Endothelial cell (in vitro differentiated cells): ENCODE results near the gene DNAJC15. TPM values are rescaled to one million over a fixed set of nuclear protein-coding genes. Genes with fewer than 3 reads are reported as not detected.

Experiments used
- DNase-seq: peaks from one replicate; pipeline ENCODE4 v3.0.0; 2021; ENCODE audit warnings: low spot score
- H3K27ac Mint-ChIP-seq: one replicate; pipeline ENCODE4 v1.8.0; 2021; ENCODE audit warnings: mixed read lengths, inconsistent platforms; ENCODE audit not compliant: unreplicated experiment
- H3K27me3 Mint-ChIP-seq: one replicate; pipeline ENCODE4 v1.8.0; 2021; ENCODE audit warnings: mild to moderate bottlenecking, moderate library complexity, mixed read lengths, inconsistent platforms; ENCODE audit not compliant: unreplicated experiment
- H3K36me3 Mint-ChIP-seq: one replicate; pipeline ENCODE4 v1.8.0; 2021; ENCODE audit warnings: mild to moderate bottlenecking, low read depth, mixed read lengths, inconsistent platforms; ENCODE audit not compliant: unreplicated experiment
- H3K4me1 Mint-ChIP-seq: one replicate; pipeline ENCODE4 v1.8.0; 2021; ENCODE audit warnings: mild to moderate bottlenecking, mixed read lengths, inconsistent platforms; ENCODE audit not compliant: unreplicated experiment
- H3K4me3 Mint-ChIP-seq: one replicate; pipeline ENCODE4 v1.8.0; 2021; ENCODE audit warnings: mild to moderate bottlenecking, mixed read lengths, inconsistent platforms; ENCODE audit not compliant: unreplicated experiment
- H3K9me3 Mint-ChIP-seq: one replicate; pipeline ENCODE4 v1.8.0; 2021; ENCODE audit warnings: mixed read lengths, inconsistent platforms; ENCODE audit not compliant: unreplicated experiment
- total RNA-seq: library from RNA; stranded (reverse); fragmentation: NEBNext Ultra II Directional; extraction: Animal tissue kit (Norgen Biotek cat#: 25700); gene quantifications from one replicate; pipeline ENCODE4 v1.2.1, GENCODE V29; 2021; ENCODE audit not compliant: unreplicated experiment
- TF ChIP-seq, protein P1 (sequence below): fragments of 200-600 bp; sonication (generic); IDR thresholded peaks from one replicate; pipeline ENCODE4 v1.5.0; 2021; ENCODE audit warnings: antibody characterized with exemption; ENCODE audit not compliant: unreplicated experiment

Gene DNAJC15
- total RNA-seq, 1 donor from 2014 or later = 13.9 TPM

DNA sequence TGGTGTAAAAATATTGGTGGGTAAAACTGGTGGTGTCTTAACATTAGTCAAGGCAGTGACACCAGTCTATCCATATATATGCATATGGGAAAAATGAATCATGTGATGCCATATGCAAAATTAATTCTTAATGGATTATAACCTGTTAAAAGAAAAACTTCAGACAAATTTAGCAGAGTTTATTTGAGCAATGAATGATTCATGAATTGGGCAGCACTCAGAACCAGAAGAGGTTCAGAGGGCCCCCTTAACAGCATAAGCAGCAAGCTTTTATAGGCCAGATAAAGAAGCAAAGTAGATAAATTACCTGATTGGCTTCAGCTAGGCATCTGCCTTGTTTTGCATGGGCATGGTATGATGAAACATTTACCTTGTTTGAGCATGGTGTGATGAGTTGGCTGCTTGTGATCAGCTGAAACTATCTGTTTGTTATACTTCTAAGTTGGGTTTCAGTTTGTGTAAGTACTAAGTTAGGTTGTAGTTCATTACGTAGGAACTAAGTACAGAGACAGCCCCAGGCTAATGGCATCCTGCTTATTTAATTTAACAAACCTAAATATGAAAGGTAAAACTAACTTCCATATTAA is 66.6 kb downstream of the DNAJC15 start:
- no peak for DNase-seq
- Mint-ChIP-seq H3K27me3 (no peaks in the 10 kb centered on the region), H3K4me3 (no peak overlapping the region), H3K36me3 (peaks cover 13% of the 10 kb centered on the region), H3K27ac (no peak overlapping the region), H3K4me1 (no peaks in the 10 kb centered on the region), H3K9me3 (no peaks in the 10 kb centered on the region)
- TF ChIP-seq, protein P1, sequence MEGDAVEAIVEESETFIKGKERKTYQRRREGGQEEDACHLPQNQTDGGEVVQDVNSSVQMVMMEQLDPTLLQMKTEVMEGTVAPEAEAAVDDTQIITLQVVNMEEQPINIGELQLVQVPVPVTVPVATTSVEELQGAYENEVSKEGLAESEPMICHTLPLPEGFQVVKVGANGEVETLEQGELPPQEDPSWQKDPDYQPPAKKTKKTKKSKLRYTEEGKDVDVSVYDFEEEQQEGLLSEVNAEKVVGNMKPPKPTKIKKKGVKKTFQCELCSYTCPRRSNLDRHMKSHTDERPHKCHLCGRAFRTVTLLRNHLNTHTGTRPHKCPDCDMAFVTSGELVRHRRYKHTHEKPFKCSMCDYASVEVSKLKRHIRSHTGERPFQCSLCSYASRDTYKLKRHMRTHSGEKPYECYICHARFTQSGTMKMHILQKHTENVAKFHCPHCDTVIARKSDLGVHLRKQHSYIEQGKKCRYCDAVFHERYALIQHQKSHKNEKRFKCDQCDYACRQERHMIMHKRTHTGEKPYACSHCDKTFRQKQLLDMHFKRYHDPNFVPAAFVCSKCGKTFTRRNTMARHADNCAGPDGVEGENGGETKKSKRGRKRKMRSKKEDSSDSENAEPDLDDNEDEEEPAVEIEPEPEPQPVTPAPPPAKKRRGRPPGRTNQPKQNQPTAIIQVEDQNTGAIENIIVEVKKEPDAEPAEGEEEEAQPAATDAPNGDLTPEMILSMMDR = no peak

GRCh38 chr13:43094901-43095300 is 71.5 kb downstream of the DNAJC15 start:
- no peaks in the 10 kb centered on the region for H3K4me1 Mint-ChIP-seq
- H3K27ac Mint-ChIP-seq = no peak overlapping the region
- TF ChIP-seq, protein P1 = no peak
- H3K4me3 Mint-ChIP-seq = no peak overlapping the region
- peaks cover 8% of the 10 kb centered on the region for H3K36me3 Mint-ChIP-seq
- no peaks in the 10 kb centered on the region for H3K27me3 Mint-ChIP-seq
- no peak for DNase-seq
- no peaks in the 10 kb centered on the region for H3K9me3 Mint-ChIP-seq

DNA sequence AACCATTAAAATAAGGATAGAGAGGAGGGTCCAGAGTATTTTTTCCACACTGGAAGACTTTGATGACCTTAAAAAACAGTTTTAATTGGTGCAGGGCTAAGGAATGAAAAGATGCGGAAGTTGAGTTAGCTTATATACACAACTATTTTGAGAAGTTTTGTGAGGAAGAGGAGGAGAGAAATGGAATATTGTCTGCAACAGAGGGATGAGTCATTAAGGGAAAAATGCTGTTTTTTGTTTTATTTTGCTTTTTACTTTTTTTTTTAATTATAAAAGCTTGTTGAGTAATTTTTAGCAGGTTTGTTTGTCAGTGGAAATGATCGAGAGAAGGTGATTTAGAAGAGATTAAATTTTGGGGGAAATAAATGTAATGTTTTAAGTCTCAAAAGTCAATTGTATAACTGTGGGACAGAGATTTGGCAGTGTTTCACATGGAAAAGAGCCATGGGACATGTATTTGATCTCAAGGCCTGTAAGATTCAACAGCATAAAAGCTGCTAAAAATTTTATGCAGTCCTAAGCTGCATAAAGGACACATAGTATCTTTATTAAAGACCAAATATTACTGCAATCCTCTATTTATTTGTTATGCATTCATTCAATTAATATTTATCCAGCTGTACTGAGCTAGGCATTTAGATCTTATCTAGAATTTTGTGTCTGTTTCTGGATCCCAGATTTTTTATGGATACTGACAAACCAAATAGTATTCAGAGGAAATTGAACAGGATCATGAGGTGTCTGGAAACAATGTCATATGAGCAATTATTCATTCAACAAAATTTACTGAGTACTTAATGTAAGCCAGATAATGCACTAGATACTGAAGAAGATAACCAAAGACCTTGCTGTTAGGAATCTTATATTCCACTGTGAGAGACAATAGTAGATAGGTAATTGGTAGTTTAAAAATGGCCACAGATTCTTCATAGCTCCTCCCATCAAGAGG is 72.7 kb downstream of the DNAJC15 start:
- Mint-ChIP-seq H3K27ac (no peak overlapping the region), H3K4me3 (no peak overlapping the region), H3K27me3 (no peaks in the 10 kb centered on the region), H3K9me3 (no peaks in the 10 kb centered on the region), H3K36me3 (peaks cover 5% of the 10 kb centered on the region), H3K4me1 (no peaks in the 10 kb centered on the region)
- TF ChIP-seq, protein P1 = no peak
- DNase-seq = no peak

DNA sequence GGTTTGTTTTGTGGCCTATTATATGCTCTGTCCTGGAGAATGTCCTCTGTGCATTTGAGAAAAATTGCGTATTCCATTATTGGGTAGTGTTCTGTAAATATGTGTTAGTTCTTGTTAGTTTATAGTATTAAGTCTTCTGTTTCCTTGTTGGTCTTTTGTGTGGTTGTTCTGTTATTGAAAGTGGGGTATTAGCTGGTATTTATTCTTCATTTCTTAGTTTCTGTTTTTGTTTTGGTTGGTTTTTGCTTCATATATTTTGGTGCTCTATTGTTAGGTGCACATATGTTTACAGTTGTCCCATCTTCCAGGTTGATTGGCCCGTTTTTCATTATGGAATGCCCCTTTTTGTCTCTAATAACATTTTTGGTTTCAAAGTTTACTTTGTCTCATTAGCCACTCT is 77.3 kb downstream of the DNAJC15 start:
- TF ChIP-seq, protein P1 = no peak
- H3K27me3 Mint-ChIP-seq = no peaks in the 10 kb centered on the region
- H3K9me3 Mint-ChIP-seq = no peaks in the 10 kb centered on the region
- no peak overlapping the region for H3K4me3 Mint-ChIP-seq
- DNase-seq = no peak
- H3K27ac Mint-ChIP-seq = no peak overlapping the region
- no peaks in the 10 kb centered on the region for H3K4me1 Mint-ChIP-seq
- H3K36me3 Mint-ChIP-seq = peaks cover 5% of the 10 kb centered on the region

DNA sequence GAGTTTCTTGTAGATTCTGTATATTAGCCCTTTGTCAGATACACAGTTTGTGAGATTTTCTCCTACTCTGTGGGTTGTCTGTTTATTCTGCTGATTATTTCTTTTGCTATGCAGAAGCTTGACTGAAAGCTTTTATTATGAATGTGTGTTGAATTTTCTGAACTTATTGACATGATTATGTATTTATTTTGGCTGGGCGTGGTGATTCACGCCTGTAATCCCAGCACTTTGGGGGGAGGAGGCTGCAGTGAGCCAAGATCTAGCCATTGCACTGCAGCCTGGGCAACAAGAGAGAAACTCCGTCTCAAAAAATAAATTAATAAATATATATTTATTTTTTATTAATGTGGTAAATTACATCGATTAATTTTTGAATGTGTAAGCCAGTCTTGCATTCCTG is 78.9 kb downstream of the DNAJC15 start:
- Mint-ChIP-seq H3K27me3 (no peaks in the 10 kb centered on the region), H3K4me3 (no peak overlapping the region), H3K27ac (no peak overlapping the region), H3K36me3 (peaks cover 5% of the 10 kb centered on the region), H3K9me3 (no peaks in the 10 kb centered on the region), H3K4me1 (no peaks in the 10 kb centered on the region)
- TF ChIP-seq, protein P1 = no peak
- no peak for DNase-seq
